Sigmoid colon (tissue), 7 donors: Measurements from ENCODE around the gene R3HDM1. TPM values are rescaled to one million over a fixed set of nuclear protein-coding genes. Genes with fewer than 3 reads are reported as not detected.
"Not testable (repeated sequence)": the region's sequence is repeated elsewhere in the genome, so short reads cannot be mapped to it uniquely, and the experiment has no call there.

Source experiments
- DNase-seq: peaks from one replicate; pipeline ENCODE4 v3.0.0-alpha.2; 2019
- H3K27ac ChIP-seq, 4 donors: fragments of 200-600 bp; sonication (generic); one replicate each; pipeline ENCODE4 v1.5.1; 2016 to 2019; ENCODE audit warnings: mild to moderate bottlenecking in 1 of 4
- H3K27me3 ChIP-seq, 3 donors: fragments of 200-600 bp; sonication (generic); one replicate each; pipeline ENCODE4 v1.5.1; 2019; ENCODE audit warnings: mild to moderate bottlenecking in 1 of 3
- H3K36me3 ChIP-seq, 4 donors: fragments of 200-600 bp; sonication (generic); one replicate each; pipeline ENCODE4 v1.5.1; 2016 to 2019
- H3K4me1 ChIP-seq, 4 donors: fragments of 200-600 bp; sonication (generic); one replicate each; pipeline ENCODE4 v1.5.1; 2017 to 2019
- H3K4me3 ChIP-seq, 4 donors: fragments of 200-600 bp; sonication (generic); one replicate each; pipeline ENCODE4 v1.5.1; 2017 to 2019; ENCODE audit warnings: mild to moderate bottlenecking in 2 of 4, moderate library complexity in 1 of 4
- H3K9me3 ChIP-seq, 4 donors: fragments of 200-600 bp in 3 of 4; sonication (generic) in 3 of 4; one replicate each; pipeline versions ENCODE4 v1.5.1 to v1.6.1; 2013 to 2019
- EP300 ChIP-seq, 4 donors: sonication (generic); formaldehyde crosslinking; IDR thresholded peaks; one replicate each; pipeline ENCODE4 v1.6.1; 2017; ENCODE audit warnings: antibody characterized with exemption in 4 of 4
- POLR2A ChIP-seq, 2 donors: fragments of 450-650 bp; IDR thresholded peaks; one replicate each; pipeline ENCODE4 v1.6.1; 2016; ENCODE audit warnings: antibody characterized with exemption in 2 of 2, mild to moderate bottlenecking in 2 of 2, moderate library complexity in 2 of 2
- POLR2AphosphoS5 ChIP-seq, 4 donors: sonication (generic); formaldehyde crosslinking; IDR thresholded peaks; one replicate each; pipeline ENCODE4 v1.6.1; 2017; ENCODE audit warnings: antibody characterized with exemption in 4 of 4
- WGBS, 2 donors: extraction: QIAGEN DNeasy Blood & Tissue Kit; methylation state at CpG; one replicate each; pipeline ENCODE4 v1.1.7; 2013; 5-methylcytosine and 5-hydroxymethylcytosine counted together
- intact Hi-C: fragments of 100-400 bp; cut with DNase I; formaldehyde crosslinking; loops from one replicate; pipeline ENCODE4 v1.15.1; 2023
- polyA plus RNA-seq, 3 donors: library from polyadenylated mRNA; stranded (reverse); fragments of 200-250 nt; gene quantifications; one replicate each; pipeline ENCODE4 v1.2.3, GENCODE V29; 2013
- total RNA-seq, 4 donors: library from RNA; depleted of rRNA; stranded (reverse); fragments of >200 nt; gene quantifications; one replicate each; pipeline ENCODE4 v1.1.0, GENCODE V29; 2016
- TF ChIP-seq, protein P1 (sequence below), 4 experiments: fragments of 450-650 bp in 3 of 4; fragments of 200-600 bp in 1 of 4; IDR thresholded peaks; one replicate each; pipeline ENCODE4 v1.5.1; 2016 to 2019; ENCODE audit warnings: antibody characterized with exemption in 4 of 4, mild to moderate bottlenecking in 3 of 4, moderate library complexity in 2 of 4
- donor health status: healthy with polysubstance abuse.
- donor health status: Bipolar disorder and iron deficiency.
- donor health status: healthy.

The R3HDM1 gene
- total and polyA plus RNA-seq, 7 donors: 5.3 to 34.6 (median 14.2) TPM

DNA sequence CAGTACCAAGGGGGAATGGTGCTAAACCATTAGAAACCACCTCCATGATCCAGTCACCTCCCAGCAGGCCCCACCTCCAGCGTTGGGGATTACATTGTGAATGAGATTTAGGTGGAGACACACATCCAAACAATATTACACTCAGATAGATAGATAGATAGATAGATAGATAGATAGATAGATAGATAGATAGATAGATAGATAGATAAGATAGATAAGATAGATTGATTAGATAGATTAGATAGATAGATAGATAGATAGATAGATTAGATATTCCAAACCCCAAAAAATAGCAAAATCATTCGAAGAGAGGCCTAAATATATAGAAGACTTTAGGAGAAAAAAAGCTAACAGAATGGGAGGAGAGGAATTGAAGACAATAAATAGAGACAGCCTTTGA lies 167.6 kb downstream of the R3HDM1 start:
- WGBS, 2 donors: 91 to 97% methylated on average over 2 of the region's 2 CpGs
- no peaks in the 10 kb centered on the region for H3K9me3 ChIP-seq
- H3K27ac ChIP-seq: no peak overlapping the region
- DNase-seq: no peak
- peaks cover 0 to 4% (median 0%) of the 10 kb centered on the region in 4 donors for H3K36me3 ChIP-seq
- no peaks in the 10 kb centered on the region for H3K27me3 ChIP-seq
- intact Hi-C loops: no loop called here
- no peak overlapping the region for H3K4me3 ChIP-seq
- H3K4me1 ChIP-seq: no peaks in the 10 kb centered on the region
- TF ChIP-seq EP300 (IDR thresholded peaks at IDR 0.05): no peak
- TF ChIP-seq POLR2AphosphoS5 (IDR thresholded peaks at IDR 0.05): no peak
- TF ChIP-seq, protein P1, sequence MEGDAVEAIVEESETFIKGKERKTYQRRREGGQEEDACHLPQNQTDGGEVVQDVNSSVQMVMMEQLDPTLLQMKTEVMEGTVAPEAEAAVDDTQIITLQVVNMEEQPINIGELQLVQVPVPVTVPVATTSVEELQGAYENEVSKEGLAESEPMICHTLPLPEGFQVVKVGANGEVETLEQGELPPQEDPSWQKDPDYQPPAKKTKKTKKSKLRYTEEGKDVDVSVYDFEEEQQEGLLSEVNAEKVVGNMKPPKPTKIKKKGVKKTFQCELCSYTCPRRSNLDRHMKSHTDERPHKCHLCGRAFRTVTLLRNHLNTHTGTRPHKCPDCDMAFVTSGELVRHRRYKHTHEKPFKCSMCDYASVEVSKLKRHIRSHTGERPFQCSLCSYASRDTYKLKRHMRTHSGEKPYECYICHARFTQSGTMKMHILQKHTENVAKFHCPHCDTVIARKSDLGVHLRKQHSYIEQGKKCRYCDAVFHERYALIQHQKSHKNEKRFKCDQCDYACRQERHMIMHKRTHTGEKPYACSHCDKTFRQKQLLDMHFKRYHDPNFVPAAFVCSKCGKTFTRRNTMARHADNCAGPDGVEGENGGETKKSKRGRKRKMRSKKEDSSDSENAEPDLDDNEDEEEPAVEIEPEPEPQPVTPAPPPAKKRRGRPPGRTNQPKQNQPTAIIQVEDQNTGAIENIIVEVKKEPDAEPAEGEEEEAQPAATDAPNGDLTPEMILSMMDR (IDR thresholded peaks at IDR 0.05): no peak
- TF ChIP-seq POLR2A (IDR thresholded peaks at IDR 0.05): no peak

DNA sequence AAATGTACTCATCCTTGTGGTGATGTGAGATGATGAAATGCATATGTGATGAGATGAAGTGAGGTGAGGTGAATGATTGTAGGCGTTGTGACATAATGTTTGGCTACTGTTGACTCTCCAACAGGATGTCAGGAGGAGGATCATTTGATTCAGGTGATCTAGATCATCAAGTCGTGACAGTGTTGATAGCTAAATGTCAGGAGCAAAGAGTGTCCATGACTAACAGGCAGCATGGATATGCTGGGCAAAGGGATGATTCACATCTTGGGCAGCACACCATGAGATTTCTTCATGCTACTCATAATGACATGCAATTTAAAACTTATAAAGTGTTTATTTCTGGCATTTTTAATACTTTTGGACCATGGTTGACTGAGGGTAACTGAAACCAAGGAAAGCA lies 170.2 kb downstream of the R3HDM1 start:
- intact Hi-C loops: no loop called here
- H3K4me3 ChIP-seq: no peak overlapping the region
- TF ChIP-seq, protein P1 (IDR thresholded peaks at IDR 0.05): no peak
- TF ChIP-seq POLR2AphosphoS5 (IDR thresholded peaks at IDR 0.05) (no peak), EP300 (IDR thresholded peaks at IDR 0.05) (no peak), POLR2A (IDR thresholded peaks at IDR 0.05) (no peak)
- H3K4me1 ChIP-seq: no peaks in the 10 kb centered on the region
- DNase-seq: no peak
- H3K27me3 ChIP-seq: no peaks in the 10 kb centered on the region
- H3K9me3 ChIP-seq: no peaks in the 10 kb centered on the region
- H3K27ac ChIP-seq: no peak overlapping the region
- H3K36me3 ChIP-seq: no peaks in the 10 kb centered on the region
- 86 to 90% methylated on average over 2 of the region's 2 CpGs for WGBS, 2 donors

- intact Hi-C loops: no loop called here
- H3K36me3 ChIP-seq: no peaks in the 10 kb centered on the region
- no peaks in the 10 kb centered on the region for H3K9me3 ChIP-seq
- H3K27me3 ChIP-seq: no peaks in the 10 kb centered on the region
- no peaks in the 10 kb centered on the region for H3K4me1 ChIP-seq
- no peak overlapping the region for H3K27ac ChIP-seq
- no peak overlapping the region for H3K4me3 ChIP-seq
- DNase-seq: no peak
- 23 to 70% methylated on average over 1 of the region's 1 CpG for WGBS, 2 donors
- TF ChIP-seq EP300 (IDR thresholded peaks at IDR 0.05): no peak
- TF ChIP-seq POLR2AphosphoS5 (IDR thresholded peaks at IDR 0.05): no peak
- TF ChIP-seq, protein P1 (IDR thresholded peaks at IDR 0.05): no peak
- TF ChIP-seq POLR2A (IDR thresholded peaks at IDR 0.05): no peak
Observed at GRCh38 chr2:135703300-135703699, 172.0 kb downstream of the R3HDM1 start.

- DNase-seq, H3K27me3 ChIP-seq, H3K36me3 ChIP-seq, H3K9me3 ChIP-seq, intact Hi-C loops, H3K27ac ChIP-seq, H3K4me3 ChIP-seq, H3K4me1 ChIP-seq: not testable (repeated sequence)
- WGBS, 2 donors: 80 to 83% methylated on average over 5 of the region's 5 CpGs
Observed at GRCh38 chr2:135704075-135704474, 172.8 kb downstream of the R3HDM1 start.

DNA sequence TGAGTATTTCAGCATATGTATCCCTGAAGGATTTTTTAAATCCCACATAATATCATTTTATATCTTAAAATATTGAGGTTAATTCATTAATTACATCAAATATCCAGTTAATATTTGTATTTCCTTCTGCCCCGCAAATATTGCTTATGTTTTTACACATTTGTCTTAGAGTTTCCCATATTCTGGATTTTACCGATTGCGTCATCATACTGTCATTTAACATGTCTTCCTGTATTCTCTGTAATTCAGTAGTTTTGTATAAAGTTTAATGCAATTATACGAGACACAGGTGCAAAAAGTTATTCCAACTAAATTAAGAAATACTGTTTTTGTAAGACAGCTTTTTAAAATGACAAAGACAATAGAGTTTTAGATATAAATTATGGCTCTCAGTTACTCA lies 176.9 kb downstream of the R3HDM1 start:
- Histone ChIP-seq H3K27me3 (no peaks in the 10 kb centered on the region), H3K27ac (no peak overlapping the region), H3K4me3 (no peak overlapping the region), H3K36me3 (peaks cover 0 to 3% (median 0%) of the 10 kb centered on the region in 4 donors), H3K4me1 (no peaks in the 10 kb centered on the region), H3K9me3 (no peaks in the 10 kb centered on the region)
- no peak for TF ChIP-seq POLR2AphosphoS5 (IDR thresholded peaks at IDR 0.05)
- no peak for TF ChIP-seq EP300 (IDR thresholded peaks at IDR 0.05)
- TF ChIP-seq POLR2A (IDR thresholded peaks at IDR 0.05): no peak
- TF ChIP-seq, protein P1 (IDR thresholded peaks at IDR 0.05): no peak
- intact Hi-C loops: no loop called here
- no peak for DNase-seq
- 94 to 96% methylated on average over 4 of the region's 4 CpGs for WGBS, 2 donors
